ENCODE measurements around the gene TFPI.
A peak's percentile ranks its signal among the peaks of the same experiment; 100 is the strongest.
"Not testable (repeated sequence)": the region's sequence is repeated elsewhere in the genome, so short reads cannot be mapped to it uniquely, and the experiment has no call there.

TFPI gene

GRCh38 chr2:187554011-187554703, at the start of gene TFPI:
TFPI (minus strand) TSS chr2:187554435; CDS start chr2:187503768, 50,667 bp downstream.
- H3K4me3 ChIP-seq (ENCODE audit: low read length), result peak within 1 kb of the TSS; percentile 62
- no peak for TF ChIP-seq ZNF274 (IDR thresholded peaks at IDR 0.05; ENCODE audit: low read depth, low read length)

- no peak for TF ChIP-seq ZNF274 (IDR thresholded peaks at IDR 0.05; ENCODE audit: low read depth, low read length)
- H3K4me3 ChIP-seq (ENCODE audit: low read length), result no peak overlapping the region
These were observed 40.6 kb upstream of the TFPI start for GRCh38 chr2:187594801-187595200.

- TF ChIP-seq ZNF274 (IDR thresholded peaks at IDR 0.05; ENCODE audit: low read depth, low read length), result no peak
These were observed 39.5 kb upstream of the TFPI start for GRCh38 chr2:187593697-187594096.

GRCh38 chr2:187593098-187593497, 38.9 kb upstream of the TFPI start:
- TF ChIP-seq ZNF274 (IDR thresholded peaks at IDR 0.05; ENCODE audit: low read depth, low read length), result no peak
- H3K4me3 ChIP-seq (ENCODE audit: low read length), result no peak overlapping the region

More at GRCh38 chr2:187593697-187594096, 39.5 kb upstream of the TFPI start:
- H3K4me3 ChIP-seq (ENCODE audit: low read length), result no peak overlapping the region

- TF ChIP-seq ZNF274 (IDR thresholded peaks at IDR 0.05; ENCODE audit: low read depth, low read length), result no peak
- no peak overlapping the region for H3K4me3 ChIP-seq (ENCODE audit: low read length)
These were observed 35.9 kb upstream of the TFPI start for GRCh38 chr2:187590175-187590574.

GRCh38 chr2:187586011-187586641, 31.9 kb upstream of the TFPI start:
- H3K4me3 ChIP-seq (ENCODE audit: low read length), result no peak overlapping the region
- no peak for TF ChIP-seq ZNF274 (IDR thresholded peaks at IDR 0.05; ENCODE audit: low read depth, low read length)

- H3K4me3 ChIP-seq (ENCODE audit: low read length), result no peak overlapping the region; the same call in 1 of the 2 replicates
- TF ChIP-seq ZNF274 (IDR thresholded peaks at IDR 0.05; ENCODE audit: low read depth, low read length), result no peak
These were observed 27.1 kb upstream of the TFPI start for GRCh38 chr2:187581125-187581896.

- no peak overlapping the region; the same call in 1 of the 2 replicates for H3K4me3 ChIP-seq (ENCODE audit: low read length)
- no peak for TF ChIP-seq ZNF274 (IDR thresholded peaks at IDR 0.05; ENCODE audit: low read depth, low read length)
These were observed 26.4 kb upstream of the TFPI start for GRCh38 chr2:187580462-187581124.

- no peak for TF ChIP-seq ZNF274 (IDR thresholded peaks at IDR 0.05; ENCODE audit: low read depth, low read length)
- no peak overlapping the region for H3K4me3 ChIP-seq (ENCODE audit: low read length)
These were observed 23.1 kb upstream of the TFPI start for GRCh38 chr2:187577310-187577709.

- no peak for TF ChIP-seq ZNF274 (IDR thresholded peaks at IDR 0.05; ENCODE audit: low read depth, low read length)
These were observed 22.7 kb upstream of the TFPI start for GRCh38 chr2:187576906-187577305.

GRCh38 chr2:187575751-187576067, 21.5 kb upstream of the TFPI start:
- H3K4me3 ChIP-seq (ENCODE audit: low read length), result no peak overlapping the region
- TF ChIP-seq ZNF274 (IDR thresholded peaks at IDR 0.05; ENCODE audit: low read depth, low read length), result no peak

More at GRCh38 chr2:187576906-187577305, 22.7 kb upstream of the TFPI start:
- no peak overlapping the region for H3K4me3 ChIP-seq (ENCODE audit: low read length)

- TF ChIP-seq ZNF274 (IDR thresholded peaks at IDR 0.05; ENCODE audit: low read depth, low read length), result no peak
These were observed 20.9 kb upstream of the TFPI start for GRCh38 chr2:187574969-187575750.

GRCh38 chr2:187573722-187574121, 19.5 kb upstream of the TFPI start:
- TF ChIP-seq ZNF274 (IDR thresholded peaks at IDR 0.05; ENCODE audit: low read depth, low read length), result no peak
- no peak overlapping the region for H3K4me3 ChIP-seq (ENCODE audit: low read length)

More at GRCh38 chr2:187574969-187575750, 20.9 kb upstream of the TFPI start:
- H3K4me3 ChIP-seq (ENCODE audit: low read length), result no peak overlapping the region

GRCh38 chr2:187571996-187572395, 17.8 kb upstream of the TFPI start:
- H3K4me3 ChIP-seq (ENCODE audit: low read length), result not testable (repeated sequence)

Measured in GM08714 (cell line).